SKM-1 (cell line): ENCODE data around the gene CSNK2A1.
"Not testable (repeated sequence)": the region's sequence is repeated elsewhere in the genome, so short reads cannot be mapped to it uniquely, and the experiment has no call there.

ENCODE experiments used
- DNase-seq: peaks from one replicate; lab custom pipeline; 2025; ENCODE audit not compliant: unreplicated experiment; lab: John Stamatoyannopoulos, UW

Gene CSNK2A1

DNA sequence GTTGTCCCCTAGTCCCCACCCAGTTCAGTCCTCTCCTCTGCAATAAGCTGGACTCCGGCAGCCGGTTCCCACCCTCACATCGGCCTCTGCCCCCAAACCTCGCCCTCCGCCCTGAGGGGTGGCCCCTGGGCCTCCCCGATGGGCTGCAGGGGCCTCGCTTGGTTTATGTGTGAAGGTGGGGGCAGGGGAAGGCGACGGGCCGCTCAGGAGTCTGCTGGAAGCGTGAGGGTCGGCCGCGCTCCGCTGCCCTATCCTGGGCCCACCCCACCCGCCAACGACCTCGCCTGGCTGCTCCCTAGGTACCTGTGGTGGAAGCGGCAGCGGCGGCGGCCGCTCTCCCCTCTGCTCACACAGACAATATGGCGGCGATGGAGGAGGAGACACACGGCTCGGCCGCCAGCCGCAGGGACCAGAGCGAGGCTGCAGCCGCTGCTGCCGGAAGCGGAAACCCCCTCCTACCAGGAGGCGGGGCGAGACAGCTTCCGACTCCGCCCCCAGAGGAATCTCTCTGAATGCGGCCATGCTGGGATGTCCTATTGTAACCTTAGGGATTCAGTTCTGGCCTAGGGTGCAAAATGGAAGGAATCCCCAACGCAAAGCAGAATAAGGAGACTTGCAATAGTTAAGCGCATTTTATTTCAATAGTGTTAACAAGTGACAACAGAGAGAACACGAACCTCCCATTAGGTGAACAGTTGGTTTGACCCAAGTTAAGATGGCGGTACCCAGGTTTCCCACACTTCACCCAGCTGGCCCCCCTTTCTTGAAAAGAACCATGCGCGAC, at the start of gene CSNK2A1:
TSS of gene CSNK2A1 (minus strand) at position 422 of the 784 bp plus-strand sequence. CDS start 35,239 bp downstream, outside the sequence.
- peak; percentile 60 for DNase-seq

DNA sequence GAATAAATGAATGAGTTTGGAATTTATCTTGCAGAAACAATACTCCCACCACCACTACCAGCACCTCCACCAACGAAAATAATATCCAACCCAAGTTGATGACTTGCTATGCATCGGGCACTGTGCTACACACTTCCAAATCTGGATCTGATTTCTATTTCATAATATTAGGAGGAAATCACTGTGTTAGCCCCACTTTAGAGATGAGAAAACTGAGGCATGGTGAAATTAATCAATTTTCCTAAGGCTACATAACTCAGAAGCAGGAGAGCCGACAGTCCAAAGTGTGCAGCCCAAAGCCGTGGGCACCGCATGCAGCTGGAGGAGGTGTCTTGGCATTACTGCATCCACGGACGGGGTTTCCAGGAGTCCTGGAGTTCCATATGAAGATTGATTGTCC, 48.9 kb upstream of the CSNK2A1 start:
- DNase-seq: no peak

DNA sequence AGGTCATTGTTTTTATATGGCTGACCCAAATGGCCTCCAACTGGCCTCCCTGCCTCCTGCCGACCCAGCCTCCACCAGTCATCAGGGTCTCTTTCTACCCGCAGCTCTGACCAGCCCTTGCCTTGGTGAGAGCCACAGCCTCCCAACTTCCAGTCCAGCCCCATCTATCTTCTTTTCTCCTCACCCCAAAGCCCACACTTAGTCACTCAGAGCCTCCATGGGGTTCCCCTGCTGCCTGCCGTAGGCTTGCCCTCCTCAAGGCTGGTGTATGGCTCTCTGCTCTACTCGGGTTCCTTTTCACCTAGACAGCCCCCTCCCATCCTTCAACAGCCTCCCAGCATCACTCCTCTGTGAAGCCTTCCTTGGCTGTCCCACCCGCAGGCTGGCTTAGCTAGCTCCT, 48.4 kb upstream of the CSNK2A1 start:
- DNase-seq: no peak

DNA sequence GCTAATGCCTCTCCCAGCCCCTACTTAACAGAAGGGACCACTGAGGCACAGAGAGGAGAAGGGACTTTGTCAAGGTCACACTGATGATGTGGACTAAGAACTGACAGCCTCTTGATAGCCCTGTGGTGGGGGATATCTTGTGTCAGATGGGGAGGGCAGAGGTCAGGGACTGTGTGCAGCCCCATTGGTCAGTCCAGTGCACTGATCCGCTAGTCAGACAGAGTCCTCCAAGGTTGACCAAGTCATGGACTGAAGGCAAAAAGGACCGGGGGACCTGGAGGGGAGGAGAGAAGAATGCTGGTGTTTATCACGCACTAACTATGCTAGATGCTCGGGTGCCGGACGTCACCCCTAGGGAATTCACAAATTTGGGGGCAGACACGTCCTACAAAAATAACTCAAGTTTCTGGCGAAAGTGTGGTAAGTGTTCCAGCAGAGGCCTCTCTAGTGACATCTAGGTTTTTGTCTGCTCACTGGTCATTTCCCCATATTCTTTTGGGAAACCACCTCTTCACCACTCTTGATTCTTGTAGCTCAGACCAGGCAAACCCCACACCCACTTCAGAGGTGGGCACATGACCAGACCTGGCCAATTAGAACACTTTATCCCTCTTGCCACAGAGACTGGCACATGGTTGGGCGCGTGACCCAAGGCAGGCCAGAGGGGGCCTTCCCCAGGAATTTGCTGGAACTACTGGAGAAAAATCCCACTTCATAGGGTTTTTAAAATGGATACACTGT, 45.5 kb upstream of the CSNK2A1 start:
- no peak for DNase-seq

DNA sequence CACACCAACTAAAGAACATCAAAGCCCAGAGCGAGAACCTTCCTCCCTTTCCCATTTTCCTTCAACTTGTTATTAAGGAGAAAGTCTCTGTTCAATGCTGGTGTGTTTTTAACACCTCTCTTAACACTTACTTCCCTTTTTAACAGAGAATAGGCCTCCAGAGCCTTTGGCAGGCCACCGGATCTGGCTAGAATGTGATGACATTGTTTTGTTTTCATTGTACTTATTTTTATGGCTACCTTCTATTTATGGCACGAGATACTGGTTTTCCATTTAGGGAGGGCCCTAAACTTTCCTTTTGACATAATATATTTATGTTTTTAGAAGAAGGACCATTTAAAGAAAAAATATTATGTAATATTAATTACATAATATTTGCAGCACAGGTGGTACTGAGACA, 44.9 kb upstream of the CSNK2A1 start:
- DNase-seq: no peak

DNA sequence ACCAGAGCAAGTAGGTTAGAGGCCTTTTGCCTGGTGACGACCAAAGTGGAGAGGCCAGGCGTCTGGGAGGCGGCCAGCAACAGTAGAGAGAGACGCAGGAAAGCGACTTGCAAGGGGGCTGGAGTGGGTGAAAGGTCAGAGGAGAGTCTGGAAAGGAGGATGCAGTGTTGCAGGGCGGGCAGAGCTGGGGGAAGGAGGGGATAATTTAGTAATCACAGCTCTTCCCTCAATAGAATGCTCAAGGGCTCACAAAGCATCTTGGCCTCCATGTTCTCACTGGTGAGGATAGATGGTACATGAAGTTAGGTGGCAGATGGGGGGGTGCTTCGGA, 41.3 kb upstream of the CSNK2A1 start:
- DNase-seq: no peak

DNA sequence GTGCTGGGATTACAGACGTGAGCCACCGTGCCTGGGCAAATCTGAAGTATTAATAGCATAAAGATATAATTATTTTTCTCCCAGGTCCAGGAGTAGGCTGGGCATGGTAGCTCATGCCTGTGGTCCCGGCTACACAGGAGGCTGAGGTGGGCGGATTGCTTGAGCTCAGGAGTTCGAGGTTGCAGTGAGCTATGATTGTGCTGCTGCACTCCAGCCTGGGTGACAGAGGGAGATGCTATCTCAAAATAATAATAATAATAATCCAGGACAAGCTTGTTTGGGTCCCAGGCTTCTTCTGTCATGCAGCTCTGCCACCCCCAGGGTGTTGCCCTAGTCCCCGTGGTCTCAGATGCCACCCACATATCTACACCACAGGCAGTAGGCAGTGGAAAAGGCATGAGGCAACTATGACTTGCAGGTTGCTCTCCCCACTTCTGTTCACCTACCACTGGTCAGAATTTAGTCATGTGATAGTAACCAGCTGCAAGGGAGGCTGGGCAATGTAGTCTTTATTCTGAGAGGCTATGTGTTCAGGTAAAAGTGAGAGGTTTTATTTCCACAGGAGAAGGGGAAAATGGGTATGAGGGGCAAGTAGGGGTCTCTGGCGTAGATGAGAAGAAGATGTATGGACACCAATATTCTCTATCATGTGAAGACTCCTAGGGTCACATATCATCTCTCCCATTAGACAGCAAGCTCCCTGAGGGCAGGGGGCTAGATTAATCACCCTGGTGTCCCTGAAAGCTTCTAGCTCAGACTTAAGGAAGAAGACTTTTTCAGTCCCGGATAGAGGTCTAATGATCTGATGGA, 40.8 kb upstream of the CSNK2A1 start:
- DNase-seq: no peak

DNA sequence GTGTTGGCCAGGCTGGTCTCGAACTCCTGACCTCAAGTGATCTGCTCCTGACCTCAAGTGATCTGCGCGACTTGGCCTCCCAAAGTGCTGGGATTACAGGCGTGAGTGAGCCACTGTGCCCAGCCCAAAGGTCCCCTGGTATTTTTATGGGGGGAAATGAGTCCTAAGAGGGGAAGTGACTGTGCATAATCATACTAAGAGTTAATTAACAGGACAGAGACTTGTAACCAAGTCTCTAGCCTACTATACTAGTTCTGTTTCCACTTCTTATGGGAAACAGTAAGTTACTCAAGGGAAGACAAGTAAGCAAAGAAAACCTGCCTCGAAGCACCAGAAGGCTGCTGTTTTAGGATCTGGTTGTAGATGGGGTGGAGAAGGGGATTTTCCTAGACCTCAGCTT, 38.6 kb upstream of the CSNK2A1 start:
- DNase-seq: no peak

DNA sequence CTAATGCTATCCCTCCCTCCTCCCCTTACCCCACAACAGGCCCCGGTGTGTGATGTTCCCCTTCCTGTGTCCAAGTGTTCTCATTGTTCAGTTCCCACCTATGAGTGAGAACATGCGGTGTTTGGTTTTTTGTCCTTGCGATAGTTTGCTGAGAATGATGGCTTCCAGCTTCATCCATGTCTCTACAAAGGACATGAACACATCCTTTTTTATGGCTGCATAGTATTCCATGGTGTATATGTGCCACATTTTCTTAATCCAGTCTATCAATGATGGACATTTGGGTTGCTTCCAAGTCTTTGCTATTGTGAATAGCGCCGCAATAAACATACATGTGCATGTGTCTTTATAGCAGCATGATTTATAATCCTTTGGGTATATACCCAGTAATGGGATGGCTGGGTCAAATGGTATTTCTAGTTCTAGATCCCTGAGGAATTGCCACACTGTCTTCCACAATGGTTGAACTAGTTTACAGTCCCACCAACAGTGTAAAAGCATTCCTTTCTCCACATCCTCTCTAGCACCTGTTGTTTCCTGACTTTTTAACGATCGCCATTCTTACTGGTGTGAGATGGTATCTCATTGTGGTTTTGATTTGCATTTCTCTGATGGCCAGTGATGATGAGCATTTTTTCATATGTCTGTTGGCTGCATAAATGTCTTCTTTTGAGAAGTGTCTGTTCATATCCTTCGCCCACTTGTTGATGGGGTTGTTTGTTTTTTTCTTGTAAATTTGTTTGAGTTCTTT, 35.5 kb upstream of the CSNK2A1 start:
- not testable (repeated sequence) for DNase-seq

DNA sequence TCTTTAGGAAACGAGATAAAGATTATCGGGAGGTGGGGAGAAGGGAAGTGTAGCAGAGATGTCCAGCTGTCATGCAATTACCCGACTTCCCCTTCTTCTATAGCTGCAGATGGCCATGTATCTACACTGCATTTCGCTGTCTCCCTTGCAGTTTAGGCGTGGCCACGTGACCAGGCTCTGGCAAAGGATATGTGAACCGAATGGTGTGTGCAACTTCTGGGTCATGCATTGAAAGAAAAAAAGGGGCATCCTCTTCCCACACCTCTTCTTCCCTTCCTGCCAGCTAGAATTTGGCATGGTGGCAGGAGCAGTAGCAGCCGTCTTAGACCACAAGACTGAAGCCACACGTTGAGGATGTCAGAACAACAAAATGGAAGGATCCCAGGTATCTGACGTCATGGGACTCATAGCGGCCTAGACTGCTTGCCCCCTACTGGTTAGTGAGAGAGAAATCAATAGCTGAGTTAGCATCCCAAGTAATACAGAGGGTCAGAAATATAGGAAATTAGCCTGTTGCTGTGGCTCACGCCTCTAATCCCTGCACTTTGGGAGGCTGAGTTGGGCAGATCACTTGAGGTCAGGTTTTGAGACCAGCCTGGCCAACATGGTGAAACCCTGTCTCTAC, 33.7 kb upstream of the CSNK2A1 start:
- no peak for DNase-seq

DNA sequence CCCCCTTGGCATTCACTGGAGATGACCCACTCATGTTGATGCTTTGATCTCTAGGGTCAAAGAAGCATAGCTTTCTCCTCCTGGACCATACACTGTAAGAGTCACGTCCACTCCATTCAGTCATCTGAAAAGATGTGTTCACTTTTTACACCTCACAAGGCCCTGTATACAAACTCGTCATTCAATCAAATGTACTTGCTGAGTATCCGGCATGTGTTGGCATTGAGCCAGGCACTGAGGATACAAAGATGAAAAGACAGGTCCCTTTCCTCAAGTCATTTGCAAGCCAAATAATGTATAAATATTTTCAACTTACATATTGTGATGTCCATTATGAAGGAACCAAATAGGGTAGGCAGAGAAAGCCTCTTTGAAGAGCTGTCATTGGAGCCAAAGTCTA, 32.6 kb upstream of the CSNK2A1 start:
- no peak for DNase-seq

DNA sequence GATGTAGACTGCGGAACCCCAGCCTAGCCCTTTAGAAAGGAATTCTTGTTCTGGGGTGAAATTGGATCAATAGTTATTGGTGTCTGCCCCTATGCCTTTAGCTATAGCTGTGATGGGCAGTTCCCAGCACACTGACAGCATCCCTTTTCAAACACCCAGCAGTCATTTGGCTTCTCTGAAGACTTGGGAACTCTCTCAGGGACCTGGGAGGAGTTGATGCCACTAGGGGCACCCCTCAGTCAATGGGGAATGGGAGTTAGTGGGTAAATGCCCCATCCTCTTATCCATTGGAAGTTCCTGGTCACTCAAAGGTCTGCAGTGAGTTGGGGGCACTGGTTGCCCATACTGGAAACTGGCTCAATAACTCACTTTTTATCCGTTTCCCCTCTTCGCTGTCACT, 31.6 kb upstream of the CSNK2A1 start:
- no peak for DNase-seq

DNA sequence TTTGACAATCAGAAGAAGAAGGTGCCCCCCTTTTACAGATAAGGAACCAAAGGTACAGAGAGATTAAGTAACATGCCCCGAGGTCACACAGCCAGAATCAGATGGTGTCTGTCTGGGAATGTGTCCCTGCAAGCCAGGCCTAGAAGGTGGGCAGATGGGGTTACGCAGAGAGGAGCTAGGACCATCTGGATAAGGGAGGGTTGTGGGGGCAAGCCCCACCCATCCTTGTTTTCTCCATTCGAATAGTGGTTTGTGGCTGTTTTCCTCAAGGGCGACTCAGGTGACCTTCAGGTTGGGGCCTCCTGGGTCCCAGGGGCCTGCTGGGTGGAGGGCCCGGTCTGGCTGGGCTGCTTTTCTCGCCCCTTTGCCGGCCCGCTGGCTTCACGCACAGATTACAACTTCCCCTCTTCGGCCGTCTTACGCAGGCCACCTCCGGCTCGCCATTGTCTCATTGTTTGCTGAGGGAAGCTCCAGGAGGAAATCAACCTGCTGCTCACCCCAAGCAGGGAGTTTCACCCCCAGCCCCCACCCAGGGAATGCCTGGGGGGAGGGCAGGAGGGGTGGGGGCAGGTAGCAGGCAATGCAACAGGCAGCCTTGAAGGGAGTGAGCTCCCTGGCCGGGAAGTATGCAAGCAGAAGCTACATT, 30.8 kb upstream of the CSNK2A1 start:
- DNase-seq: no peak

DNA sequence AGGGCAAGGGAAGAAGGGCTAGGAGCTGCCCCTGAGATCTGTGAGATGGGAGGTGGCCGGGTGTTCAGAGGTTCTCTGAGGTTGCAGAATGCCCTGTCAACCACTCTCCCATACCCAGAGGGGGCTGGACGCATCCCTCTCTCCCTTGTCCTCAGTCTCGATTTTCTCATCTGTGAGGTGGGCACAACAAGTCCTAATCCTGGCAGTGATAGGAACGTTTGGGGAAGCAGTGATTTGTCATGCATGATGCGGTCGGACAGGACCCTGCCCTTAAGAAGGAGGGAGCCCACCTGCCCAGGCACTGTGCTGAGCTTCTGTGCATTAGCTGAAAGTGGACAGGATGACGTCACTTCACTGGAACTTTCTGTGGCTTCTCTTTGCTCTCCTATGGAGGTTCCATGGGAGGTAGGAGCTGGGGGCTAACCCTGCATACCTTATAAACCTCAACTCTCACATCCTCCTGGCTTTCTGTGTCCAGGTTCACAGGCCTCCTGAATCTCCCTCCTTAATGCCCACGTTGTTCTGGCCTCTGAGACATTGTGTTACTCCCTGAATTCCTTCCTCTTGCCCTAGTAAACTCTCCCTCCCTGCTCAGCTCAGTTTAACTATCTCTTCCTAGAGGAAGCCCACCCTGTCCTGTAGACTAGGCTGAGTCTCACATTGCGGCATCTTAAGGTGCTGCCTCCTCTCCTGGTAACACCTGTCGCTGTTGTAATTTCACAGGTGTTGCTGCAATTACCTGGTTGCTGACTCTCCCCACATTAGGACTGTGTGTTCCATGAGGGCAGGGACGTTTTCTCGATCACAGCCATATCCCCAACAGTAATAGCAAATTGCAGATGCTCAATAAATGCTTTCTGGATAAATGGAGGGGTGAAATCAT, 30.1 kb upstream of the CSNK2A1 start:
- no peak for DNase-seq

DNA sequence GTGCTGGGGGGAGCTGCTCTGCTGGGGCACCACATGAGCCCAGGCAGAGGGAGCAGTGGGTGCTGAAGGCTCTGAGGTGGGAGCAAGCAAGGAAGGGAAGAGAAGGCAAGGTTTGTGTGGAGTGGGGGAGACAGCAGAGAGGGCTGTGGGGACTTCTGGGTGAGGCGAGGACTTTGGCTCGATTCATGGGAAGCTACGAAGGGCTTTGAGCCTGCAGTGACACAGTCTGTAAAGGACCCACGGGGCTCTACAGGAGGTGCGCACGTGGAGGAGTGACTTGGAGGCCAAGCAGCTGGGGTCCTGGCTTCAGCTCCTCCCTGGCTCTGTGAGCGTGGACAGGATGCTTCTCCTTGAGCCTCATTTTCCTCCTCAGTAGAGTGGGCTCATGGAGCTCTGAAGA, 29.1 kb upstream of the CSNK2A1 start:
- no peak for DNase-seq

DNA sequence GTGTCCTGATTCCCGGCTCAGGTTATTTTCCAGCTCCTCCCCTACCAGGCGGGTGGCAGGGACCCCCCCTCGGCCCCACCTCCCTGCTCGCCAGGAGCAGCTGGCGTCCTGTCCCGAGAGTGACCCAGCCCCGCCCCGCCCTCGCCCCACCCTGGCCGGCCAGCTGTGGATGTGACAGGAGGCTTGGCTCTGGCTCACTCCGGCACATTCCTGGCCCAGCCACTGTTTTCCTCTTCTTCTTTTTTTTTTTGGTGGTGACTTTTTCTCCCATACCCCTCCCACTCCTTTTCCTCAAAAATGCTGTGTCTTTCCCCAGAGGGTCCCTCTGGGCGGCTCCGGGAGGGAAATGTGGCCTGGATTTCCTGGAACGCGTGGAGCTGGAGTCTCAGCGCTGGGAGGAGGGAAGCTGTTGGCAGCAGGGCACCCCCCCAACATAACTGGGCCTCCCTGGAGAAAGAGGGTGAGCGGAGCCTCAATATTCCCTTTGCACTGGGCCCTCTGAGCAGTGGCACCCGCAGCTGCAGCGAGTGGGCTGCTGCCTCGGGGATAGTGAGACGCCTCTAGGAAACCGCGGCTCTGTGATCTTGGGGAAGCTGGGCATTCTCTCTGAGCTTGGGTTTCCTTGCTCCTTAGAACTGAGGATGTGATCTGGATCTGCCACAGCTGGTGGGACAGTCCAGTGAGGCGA, 28.3 kb upstream of the CSNK2A1 start:
- DNase-seq: no peak

DNA sequence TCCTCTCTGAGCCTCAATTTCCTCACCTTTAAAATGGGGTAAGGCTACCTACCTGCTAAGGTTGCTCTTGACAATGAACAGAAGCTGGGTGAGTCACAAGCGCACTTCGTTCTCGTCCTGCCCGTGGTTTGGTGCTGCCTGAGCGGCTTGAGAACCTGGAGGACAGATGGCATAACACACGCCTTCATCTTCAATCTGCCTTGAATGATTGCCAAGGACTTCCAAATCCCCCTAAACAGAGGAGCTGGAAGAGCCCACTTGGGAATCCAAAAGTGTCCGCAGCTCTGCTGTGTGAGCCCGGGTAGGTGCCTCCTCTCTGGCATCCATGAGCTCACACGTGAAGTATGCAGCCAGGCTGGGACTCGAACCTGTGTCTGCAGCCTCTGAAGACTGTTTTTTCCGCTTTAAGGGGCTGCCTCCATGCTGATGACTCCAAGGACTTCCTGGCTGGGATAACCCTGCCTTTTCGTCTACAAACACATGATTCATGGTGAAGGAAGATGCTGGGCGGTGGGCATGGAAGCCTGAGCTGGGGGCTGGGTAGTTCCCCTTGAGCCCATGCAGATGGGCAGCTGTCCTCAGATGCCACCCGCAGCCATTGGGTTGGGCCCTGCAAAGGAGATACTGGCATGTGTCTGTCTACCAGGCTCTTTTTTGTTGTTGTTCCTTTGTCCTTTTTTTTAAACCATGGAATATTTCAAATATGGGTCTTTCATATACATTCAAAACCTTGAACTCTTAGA, 25.3 kb upstream of the CSNK2A1 start:
- no peak for DNase-seq

DNA sequence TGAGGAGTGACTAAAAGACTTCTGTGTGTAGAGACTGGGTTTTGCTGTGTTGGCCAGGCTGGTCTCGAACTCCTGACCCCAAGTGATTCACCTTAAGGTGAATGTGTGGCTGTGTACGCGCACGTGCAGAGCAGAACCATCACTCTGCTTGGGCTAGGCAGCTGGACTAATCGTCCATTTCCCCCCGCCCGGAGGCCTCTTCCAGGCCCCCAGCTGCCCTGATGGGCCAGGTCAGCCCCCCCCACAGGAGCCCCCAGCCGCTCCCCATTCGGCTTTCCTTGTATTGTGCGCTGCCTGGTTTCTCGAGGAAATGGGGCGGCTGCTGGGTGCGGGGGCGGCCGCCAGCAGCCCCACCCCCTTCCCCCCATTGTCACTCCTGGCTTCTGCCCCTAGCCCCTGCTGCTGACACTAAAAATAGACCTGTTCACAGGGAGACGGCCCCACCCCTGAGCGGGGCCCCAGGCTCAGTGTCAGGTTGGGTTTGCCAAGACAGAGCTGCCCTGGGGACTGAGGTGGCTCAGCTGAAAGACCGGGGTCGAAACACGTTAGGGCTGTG, 24.6 kb upstream of the CSNK2A1 start:
- DNase-seq: no peak
